GM19238 (cell line): ENCODE results near the gene LEMD2.

Experiments used
- DNase-seq: peaks from one replicate; pipeline ENCODE4 v3.0.0; 2011; ENCODE audit warnings: low spot score; ENCODE audit not compliant: insufficient read length

The LEMD2 gene

GRCh38 chr6:33740204-33740608 is 48.7 kb downstream of the LEMD2 start:
- DNase-seq, result no peak

- DNase-seq, result no peak
Measured at GRCh38 chr6:33739571-33739970, 49.4 kb downstream of the LEMD2 start.

GRCh38 chr6:33738879-33739278 is 50.1 kb downstream of the LEMD2 start:
- no peak for DNase-seq

GRCh38 chr6:33738153-33738552 is 50.8 kb downstream of the LEMD2 start:
- no peak for DNase-seq

GRCh38 chr6:33737267-33738026 is 51.5 kb downstream of the LEMD2 start:
- no peak for DNase-seq

GRCh38 chr6:33735216-33735615 is 53.7 kb downstream of the LEMD2 start:
- DNase-seq, result no peak

GRCh38 chr6:33733709-33734007 is 55.3 kb downstream of the LEMD2 start:
- DNase-seq, result no peak

GRCh38 chr6:33732817-33733708 is 55.9 kb downstream of the LEMD2 start:
- no peak for DNase-seq

- no peak for DNase-seq
Measured at GRCh38 chr6:33732385-33732784, 56.5 kb downstream of the LEMD2 start.

GRCh38 chr6:33731751-33732282 is 57.1 kb downstream of the LEMD2 start:
- DNase-seq, result no peak

GRCh38 chr6:33731035-33731434 is 57.9 kb downstream of the LEMD2 start:
- DNase-seq, result no peak

GRCh38 chr6:33730611-33731010 is 58.3 kb downstream of the LEMD2 start:
- DNase-seq, result no peak

- DNase-seq, result no peak
Measured at GRCh38 chr6:33729059-33729458, 59.9 kb downstream of the LEMD2 start.

GRCh38 chr6:33728438-33728837 is 60.5 kb downstream of the LEMD2 start:
- DNase-seq, result no peak

- DNase-seq, result no peak
Measured at GRCh38 chr6:33727932-33728331, 61.0 kb downstream of the LEMD2 start.

GRCh38 chr6:33727126-33727525 is 61.8 kb downstream of the LEMD2 start:
- DNase-seq, result no peak

GRCh38 chr6:33726696-33727095 is 62.2 kb downstream of the LEMD2 start:
- no peak for DNase-seq

- no peak for DNase-seq
Measured at GRCh38 chr6:33725891-33726673, 62.8 kb downstream of the LEMD2 start.

- DNase-seq, result no peak
Measured at GRCh38 chr6:33725222-33725621, 63.7 kb downstream of the LEMD2 start.

GRCh38 chr6:33724102-33725023 is 64.6 kb downstream of the LEMD2 start:
- no peak for DNase-seq
